ENCODE data around the gene TNFAIP3.

GRCh38 chr6:137832110-137832509, 34.9 kb upstream of the TNFAIP3 start:
- no peak for TF ChIP-seq CTCF (conservative IDR thresholded peaks at IDR 0.05)
- TF ChIP-seq ZFX (IDR thresholded peaks at IDR 0.05) = no peak
